Measurements from ENCODE around the gene ARSJ. TPM values are rescaled to one million over a fixed set of nuclear protein-coding genes. Genes with fewer than 3 reads are reported as not detected.
"Not testable (repeated sequence)": the region's sequence is repeated elsewhere in the genome, so short reads cannot be mapped to it uniquely, and the experiment has no call there.

Gene ARSJ
- total and polyA plus RNA-seq, 8 donors: 5.3 to 23.6 (median 7.5) TPM

DNA sequence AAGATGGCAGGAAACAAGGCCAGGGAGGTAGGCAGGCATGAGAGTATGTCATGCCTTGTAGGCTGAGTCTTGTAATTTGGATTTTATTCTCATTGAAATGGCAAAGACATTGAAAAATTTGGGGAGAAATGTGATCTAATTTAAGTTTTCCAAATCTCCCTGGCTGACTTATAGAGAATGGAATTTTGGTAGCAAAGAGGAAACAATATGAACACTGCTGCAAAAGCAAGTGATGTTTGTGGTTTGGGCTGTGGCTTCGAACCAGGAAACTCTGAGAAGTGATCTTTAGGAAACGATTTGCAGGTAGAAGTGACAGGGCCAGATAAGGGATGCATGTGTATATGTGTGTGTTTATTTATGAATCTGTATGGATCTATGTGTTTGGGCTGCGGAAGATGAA lies 35.6 kb downstream of the ARSJ start:
- TF ChIP-seq, protein P1, sequence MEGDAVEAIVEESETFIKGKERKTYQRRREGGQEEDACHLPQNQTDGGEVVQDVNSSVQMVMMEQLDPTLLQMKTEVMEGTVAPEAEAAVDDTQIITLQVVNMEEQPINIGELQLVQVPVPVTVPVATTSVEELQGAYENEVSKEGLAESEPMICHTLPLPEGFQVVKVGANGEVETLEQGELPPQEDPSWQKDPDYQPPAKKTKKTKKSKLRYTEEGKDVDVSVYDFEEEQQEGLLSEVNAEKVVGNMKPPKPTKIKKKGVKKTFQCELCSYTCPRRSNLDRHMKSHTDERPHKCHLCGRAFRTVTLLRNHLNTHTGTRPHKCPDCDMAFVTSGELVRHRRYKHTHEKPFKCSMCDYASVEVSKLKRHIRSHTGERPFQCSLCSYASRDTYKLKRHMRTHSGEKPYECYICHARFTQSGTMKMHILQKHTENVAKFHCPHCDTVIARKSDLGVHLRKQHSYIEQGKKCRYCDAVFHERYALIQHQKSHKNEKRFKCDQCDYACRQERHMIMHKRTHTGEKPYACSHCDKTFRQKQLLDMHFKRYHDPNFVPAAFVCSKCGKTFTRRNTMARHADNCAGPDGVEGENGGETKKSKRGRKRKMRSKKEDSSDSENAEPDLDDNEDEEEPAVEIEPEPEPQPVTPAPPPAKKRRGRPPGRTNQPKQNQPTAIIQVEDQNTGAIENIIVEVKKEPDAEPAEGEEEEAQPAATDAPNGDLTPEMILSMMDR (IDR thresholded peaks at IDR 0.05): no peak
- ATAC-seq: no peak

DNA sequence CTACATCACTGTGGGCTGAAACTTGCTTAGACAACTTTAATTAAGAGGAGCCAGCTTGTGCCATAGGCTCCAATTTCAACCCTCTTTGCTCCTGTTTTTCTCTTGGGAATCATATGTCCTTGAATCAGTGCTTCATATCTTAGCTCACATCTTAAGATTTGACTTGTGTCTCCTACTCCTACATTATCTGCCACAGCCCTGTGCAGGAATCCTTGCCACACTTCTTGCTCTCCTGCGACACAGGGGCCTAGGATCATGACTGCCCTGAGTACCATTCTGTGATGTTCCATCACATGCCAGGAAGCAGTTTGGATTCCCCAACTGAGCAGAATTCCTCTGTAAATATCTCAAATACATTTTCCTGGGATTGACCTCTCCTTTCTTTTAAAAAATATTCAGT lies 36.4 kb downstream of the ARSJ start:
- no peak overlapping the region for H3K27ac ChIP-seq
- H3K4me3 ChIP-seq: no peak overlapping the region
- peaks cover 0 to 3% of the 10 kb centered on the region in 2 donors for H3K4me1 ChIP-seq
- TF ChIP-seq, protein P1 (IDR thresholded peaks at IDR 0.05): no peak
- no peaks in the 10 kb centered on the region for H3K27me3 ChIP-seq
- ATAC-seq (no peak), DNase-seq (no peak)
- no peaks in the 10 kb centered on the region for H3K36me3 ChIP-seq
- intact Hi-C loops (cut with DNase I): no loop called here
- H3K9me3 ChIP-seq: no peaks in the 10 kb centered on the region

More for the DNA sequence above, 35.6 kb downstream of the ARSJ start:
- Histone ChIP-seq H3K4me3 (no peak overlapping the region), H3K27ac (no peak overlapping the region), H3K9me3 (no peaks in the 10 kb centered on the region), H3K27me3 (no peaks in the 10 kb centered on the region), H3K4me1 (peaks cover 0 to 3% of the 10 kb centered on the region in 2 donors), H3K36me3 (no peaks in the 10 kb centered on the region)
- DNase-seq: no peak
- intact Hi-C loops (cut with DNase I): no loop called here

- Histone ChIP-seq H3K27me3 (no peaks in the 10 kb centered on the region), H3K9me3 (no peaks in the 10 kb centered on the region), H3K27ac (no peak overlapping the region), H3K4me3 (no peak overlapping the region), H3K36me3 (no peaks in the 10 kb centered on the region), H3K4me1 (peaks cover 0 to 3% of the 10 kb centered on the region in 2 donors)
- TF ChIP-seq, protein P1 (IDR thresholded peaks at IDR 0.05): no peak
- intact Hi-C loops (cut with DNase I): no loop called here
- no peak for DNase-seq
- peak; percentile 85 for ATAC-seq
These were observed 37.6 kb downstream of the ARSJ start for GRCh38 chr4:113941836-113942235.

GRCh38 chr4:113940103-113940502 lies 39.3 kb downstream of the ARSJ start:
- DNase-seq; H3K4me1 ChIP-seq; intact Hi-C loops (cut with DNase I); ATAC-seq; H3K27me3 ChIP-seq; H3K9me3 ChIP-seq; H3K4me3 ChIP-seq; H3K27ac ChIP-seq; H3K36me3 ChIP-seq: not testable (repeated sequence)

DNA sequence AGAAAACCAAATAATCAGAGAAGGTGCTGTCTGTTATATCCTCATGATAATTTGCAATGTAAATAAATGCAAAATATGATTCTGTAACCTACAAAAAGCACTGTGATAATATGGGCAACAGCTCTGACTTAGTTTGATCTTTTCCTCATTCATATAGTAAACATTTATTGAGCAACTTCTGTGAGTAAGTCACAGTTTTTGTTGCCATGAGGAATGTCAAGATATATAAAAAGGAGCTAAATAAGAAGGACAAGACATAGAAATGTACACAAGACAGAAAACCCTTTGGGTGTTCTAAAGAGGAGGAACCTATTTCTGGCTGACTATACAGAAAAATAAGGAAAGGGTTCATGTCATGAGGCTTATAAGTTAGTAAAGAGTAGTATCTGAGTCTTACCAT lies 44.3 kb downstream of the ARSJ start:
- ATAC-seq (no peak), DNase-seq (no peak)
- intact Hi-C loops (cut with DNase I): no loop called here
- Histone ChIP-seq H3K4me3 (no peak overlapping the region), H3K4me1 (no peaks in the 10 kb centered on the region), H3K27me3 (no peaks in the 10 kb centered on the region), H3K27ac (no peak overlapping the region), H3K9me3 (no peaks in the 10 kb centered on the region), H3K36me3 (no peaks in the 10 kb centered on the region)
- TF ChIP-seq, protein P1 (IDR thresholded peaks at IDR 0.05): no peak

- intact Hi-C loops (cut with DNase I); H3K36me3 ChIP-seq; H3K27me3 ChIP-seq; H3K27ac ChIP-seq; H3K4me3 ChIP-seq; ATAC-seq; H3K9me3 ChIP-seq; H3K4me1 ChIP-seq; DNase-seq: not testable (repeated sequence)
These were observed 54.7 kb downstream of the ARSJ start for GRCh38 chr4:113924706-113925105.

All from left lung (tissue), 10 donors.